Frontal cortex (tissue), 4 donors: Measurements from ENCODE around the gene MRTO4. TPM values are rescaled to one million over a fixed set of nuclear protein-coding genes. Genes with fewer than 3 reads are reported as not detected.
"Not testable (repeated sequence)": the region's sequence is repeated elsewhere in the genome, so short reads cannot be mapped to it uniquely, and the experiment has no call there.

ENCODE experiments used
- DNase-seq, 2 donors: peaks; one replicate each; pipeline ENCODE4 v3.0.0; 2012; ENCODE audit warnings: low spot score in 2 of 2
- FAIRE-seq: peaks from 2 replicates; lab custom pipeline; 2012; peaks lifted over from hg19 to GRCh38; lab: Jason Lieb, UNC
- total RNA-seq: library from RNA; depleted of rRNA; stranded (reverse); fragments of >200 nt; gene quantifications from one replicate; pipeline ENCODE4 v1.2.3, GENCODE V29; 2014
- donor health status: control.
- donor health status: control.
- donor health status: control.

Gene MRTO4
- total RNA-seq, 1 donor from 2014 or later: 31.8 TPM

DNA sequence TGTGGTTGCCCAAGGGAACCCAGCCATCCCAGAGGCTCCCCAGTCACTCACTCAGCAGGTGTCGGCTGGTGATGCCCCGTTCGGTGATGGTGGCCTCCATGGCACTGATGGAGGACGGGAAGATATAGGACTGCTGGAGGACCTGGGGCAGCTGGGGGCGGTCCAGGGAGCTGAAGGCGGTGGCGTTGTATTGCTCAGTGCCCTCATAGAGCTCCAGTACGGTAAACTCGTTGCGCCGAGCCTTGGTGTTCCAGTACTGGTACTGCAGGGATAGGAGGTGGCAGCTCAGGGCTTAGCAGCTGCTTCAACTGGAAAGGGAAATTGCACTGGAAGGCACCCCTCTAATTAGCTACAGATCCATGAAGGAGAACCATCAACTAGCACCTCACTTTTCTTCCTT is 29.0 kb upstream of the MRTO4 start:
- DNase-seq (no peak), FAIRE-seq (no peak)

GRCh38 chr1:19222979-19223824 is 28.4 kb upstream of the MRTO4 start:
- FAIRE-seq: no peak
- DNase-seq: no peak

DNA sequence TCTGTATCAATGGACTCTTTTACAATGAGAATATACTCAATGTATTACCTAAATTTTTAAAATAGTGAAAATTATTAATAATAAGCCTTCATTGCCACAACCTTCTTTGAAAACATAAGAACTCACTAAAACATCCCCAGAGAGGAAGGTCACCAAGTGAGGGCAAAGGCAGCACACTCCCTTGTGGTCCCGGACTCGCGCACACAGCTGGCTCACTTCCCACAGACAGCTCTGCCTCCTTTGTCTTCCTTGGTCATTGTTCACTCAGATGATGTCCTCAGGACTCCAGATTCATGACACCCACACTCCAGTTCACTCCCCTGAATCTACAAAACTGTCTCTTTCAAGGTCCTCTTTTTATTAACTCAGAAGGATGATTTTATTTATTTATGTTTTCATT is 22.4 kb upstream of the MRTO4 start:
- DNase-seq: no peak
- no peak for FAIRE-seq

GRCh38 chr1:19229828-19230325 is 21.7 kb upstream of the MRTO4 start:
- no peak for FAIRE-seq
- DNase-seq: no peak

DNA sequence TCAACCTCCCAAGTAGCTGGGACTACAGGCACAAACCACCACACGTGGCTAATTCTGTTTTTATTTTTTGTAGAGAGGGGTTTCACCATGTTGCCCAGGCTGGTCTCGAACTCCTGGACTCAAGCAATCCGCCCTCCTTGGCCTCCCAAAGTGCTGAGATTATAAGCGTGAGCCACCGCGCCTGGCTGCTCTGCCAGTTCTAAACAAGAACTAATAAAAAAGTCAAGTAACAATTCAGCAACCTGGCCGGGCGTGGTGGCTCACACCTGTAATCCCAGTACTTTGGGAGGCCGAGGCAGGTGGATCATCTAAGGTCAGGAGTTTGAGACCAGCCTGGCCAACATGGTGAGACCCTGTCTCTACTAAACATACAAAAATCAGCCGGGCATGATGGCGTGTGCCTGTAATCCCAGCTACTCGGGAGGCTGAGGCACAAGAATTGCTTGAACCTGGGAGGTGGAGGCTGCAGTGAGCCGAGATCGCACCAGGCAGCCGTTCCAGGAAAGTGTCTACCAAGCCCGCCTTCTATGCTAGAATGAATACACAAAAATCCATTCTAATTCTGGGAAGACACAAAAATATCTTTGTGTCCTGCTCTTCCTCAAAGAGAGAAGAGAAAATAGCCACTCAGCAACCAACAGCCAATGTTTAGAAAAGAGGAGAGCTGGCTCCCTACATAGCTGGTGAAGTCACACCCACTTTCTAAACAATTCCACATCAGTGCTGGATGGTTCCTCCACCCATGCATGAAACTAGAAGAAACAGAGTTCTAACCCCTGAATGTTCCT is 19.7 kb upstream of the MRTO4 start:
- not testable (repeated sequence) for FAIRE-seq, DNase-seq

GRCh38 chr1:19232524-19232846 is 19.1 kb upstream of the MRTO4 start:
- FAIRE-seq (no peak), DNase-seq (no peak)

DNA sequence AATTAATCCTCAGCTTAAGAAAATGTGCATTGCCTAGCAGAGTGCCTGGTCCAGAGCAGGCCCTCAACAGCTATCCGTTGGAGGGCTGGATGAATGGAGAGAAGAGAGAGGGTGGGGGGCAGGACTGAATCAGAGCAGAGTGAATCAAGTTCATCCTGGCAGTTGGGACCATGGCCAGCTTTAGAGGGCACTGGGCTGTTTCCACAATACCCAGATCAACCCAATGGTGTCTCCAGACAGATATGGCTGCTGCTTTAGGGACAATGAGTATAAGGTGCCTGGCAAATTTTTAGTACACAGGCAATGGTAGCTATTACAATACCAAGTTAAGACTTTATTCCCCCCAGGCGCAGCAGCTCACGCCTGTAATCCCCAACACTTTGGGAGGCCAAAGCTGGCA is 17.4 kb upstream of the MRTO4 start:
- DNase-seq: no peak
- no peak for FAIRE-seq

DNA sequence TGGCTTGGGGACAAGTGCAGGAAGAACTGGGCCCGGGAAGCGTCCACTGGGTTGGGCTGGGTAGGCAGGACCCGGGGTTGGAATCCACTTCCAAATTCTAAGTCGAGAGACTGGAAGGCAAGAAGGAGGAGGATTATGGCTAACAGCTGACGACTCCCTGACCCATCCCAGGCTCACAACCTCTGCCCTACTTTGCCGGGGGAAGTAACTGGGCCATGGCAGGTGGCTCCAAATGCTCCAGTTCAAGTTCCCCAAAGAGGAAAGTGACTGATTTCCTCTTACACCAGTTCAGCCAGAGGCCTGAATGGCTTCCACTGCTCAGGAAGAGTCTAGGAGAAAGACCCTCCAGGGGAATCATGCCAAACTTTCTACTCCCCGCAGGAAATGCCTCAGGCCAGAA is 11.7 kb upstream of the MRTO4 start:
- no peak for FAIRE-seq
- no peak for DNase-seq

DNA sequence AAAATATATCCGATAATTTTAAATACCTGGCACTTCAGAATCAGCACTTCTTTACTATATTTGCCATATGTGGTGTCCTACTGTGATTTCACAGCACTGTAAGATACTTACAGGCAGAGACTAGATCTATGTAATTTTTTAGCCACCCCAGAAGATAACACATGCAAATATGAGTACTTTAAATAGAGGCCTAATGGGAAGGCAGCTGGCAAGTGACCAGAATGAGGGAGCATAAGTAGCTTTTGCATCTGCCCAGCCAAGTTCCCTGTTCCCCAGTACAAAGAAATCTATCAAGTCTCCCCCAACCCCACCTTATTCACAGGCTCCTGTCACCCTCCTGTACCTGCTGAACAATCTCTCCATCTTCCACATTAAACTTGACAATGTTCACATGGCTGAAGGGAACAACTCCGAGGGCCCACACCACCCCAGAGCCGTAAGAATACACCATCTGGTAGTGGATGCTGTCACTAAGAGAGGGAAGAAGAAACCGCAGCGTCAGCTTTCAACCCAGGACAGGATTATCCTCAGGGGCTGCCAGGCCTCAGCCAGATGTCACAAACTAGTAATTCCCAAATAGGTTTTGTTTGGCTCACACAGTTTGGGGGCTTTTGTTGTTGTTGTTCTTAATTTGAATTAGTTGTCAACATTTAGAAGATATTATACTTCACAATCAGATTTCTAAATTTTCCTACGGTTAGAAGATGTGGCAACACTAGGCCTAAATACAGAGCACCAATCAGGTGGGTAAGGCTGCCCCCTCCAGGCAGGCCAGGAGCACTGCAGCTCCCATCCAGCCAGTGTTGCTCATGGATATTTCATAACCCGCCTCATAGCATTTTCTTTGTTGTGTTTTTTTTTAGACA is 10.7 kb upstream of the MRTO4 start:
- no peak for FAIRE-seq

DNA sequence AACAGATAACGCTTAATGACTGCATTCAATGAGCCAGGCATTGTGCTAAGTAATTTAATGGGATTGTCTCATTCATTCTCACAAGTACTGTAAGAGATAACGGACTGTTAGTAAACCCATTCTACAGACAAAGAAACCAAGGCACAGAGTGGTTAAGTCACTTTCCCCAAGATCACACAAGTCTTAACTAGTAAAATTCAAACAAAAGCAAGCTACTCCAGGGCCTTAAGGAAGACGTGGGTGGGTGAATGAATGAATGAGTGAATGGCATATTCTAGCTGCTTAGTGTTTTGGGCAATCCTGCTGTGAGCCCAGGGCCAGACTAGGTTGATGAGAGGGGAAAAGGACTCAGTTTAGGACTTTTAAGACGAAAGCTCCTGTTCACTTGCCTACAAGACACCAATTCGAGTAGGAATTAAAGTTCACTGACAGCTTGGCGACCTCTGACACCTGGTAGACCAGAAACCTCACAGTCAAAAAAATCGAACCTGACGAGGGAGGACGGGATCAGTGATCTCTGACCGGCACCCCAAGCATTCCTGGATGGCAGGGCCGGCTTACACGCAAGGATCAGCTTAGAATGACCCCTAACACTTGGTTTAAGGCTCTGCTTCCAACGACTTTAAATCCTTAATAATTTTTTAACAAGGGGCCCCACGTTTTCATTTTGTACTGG is 838 bp upstream of the MRTO4 start:
- FAIRE-seq (no peak), DNase-seq (no peak)

More for the DNA sequence above, 10.7 kb upstream of the MRTO4 start:
- DNase-seq: peak in 1 of 2 donors; percentile 79

DNA sequence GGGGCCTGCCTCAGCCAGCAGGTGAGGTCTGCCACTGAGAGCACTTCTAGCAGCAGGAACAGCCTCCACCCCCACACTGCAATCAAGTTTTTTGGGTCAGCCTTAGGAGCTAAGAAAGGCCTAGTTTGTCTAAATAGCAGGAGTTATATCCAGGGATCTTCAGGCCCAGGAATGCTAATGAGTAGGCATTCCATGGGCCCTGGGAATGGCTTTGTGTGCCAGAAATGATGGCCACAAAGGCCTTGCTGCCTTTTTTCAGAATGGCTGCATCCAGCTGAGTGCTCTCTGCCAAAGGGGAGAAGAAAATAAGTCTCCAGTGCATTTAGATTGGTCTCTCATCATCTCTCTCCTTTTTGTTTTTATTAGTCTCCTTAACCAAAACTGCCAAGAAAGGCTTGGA is 2.8 kb downstream of the MRTO4 start:
- no peak for FAIRE-seq

GRCh38 chr1:19255288-19255687 is 3.7 kb downstream of the MRTO4 start:
- FAIRE-seq: no peak
- no peak for DNase-seq

More for the DNA sequence above, 2.8 kb downstream of the MRTO4 start:
- DNase-seq: no peak

- not testable (repeated sequence) for DNase-seq, FAIRE-seq
Measured at GRCh38 chr1:19256301-19256700, 4.7 kb downstream of the MRTO4 start.

DNA sequence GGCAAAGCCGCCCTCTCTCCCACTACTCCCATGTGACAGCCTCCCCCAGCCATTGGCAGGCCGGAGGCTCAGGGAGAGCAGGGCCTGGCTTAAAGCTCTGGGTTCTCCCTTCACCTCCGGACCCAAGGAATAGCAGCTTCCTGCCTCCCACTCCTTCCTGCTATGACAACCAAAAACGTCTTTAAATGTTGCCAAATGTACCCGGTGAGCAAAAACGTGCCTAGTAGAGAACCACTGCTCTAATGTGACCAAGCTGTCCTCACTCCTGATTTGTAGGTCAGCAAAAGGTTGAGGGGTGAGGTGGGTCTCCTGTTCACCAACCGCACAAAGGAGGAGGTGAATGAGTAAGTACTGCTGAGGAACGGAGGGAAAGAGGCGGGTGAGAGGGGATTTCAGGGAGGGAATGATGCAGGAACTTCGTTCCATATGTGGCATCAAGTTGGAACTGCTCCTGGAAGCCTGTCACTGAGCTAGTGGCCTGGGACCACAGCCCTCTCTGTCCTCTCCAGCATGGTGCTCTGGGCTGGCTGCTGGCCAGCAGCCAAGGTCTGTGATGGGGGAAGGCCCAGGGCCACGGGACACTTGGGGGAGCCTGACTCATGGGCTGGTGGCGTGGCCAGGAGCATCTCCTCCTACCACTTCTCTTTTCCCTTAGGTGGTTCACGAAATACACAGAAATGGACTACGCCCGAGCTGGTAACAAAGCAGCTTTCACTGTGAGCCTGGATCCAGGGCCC is 5.7 kb downstream of the MRTO4 start:
- DNase-seq: no peak
- FAIRE-seq: no peak

- no peak for FAIRE-seq
- DNase-seq: no peak
Measured at GRCh38 chr1:19258353-19258752, 6.7 kb downstream of the MRTO4 start.

- DNase-seq (no peak), FAIRE-seq (no peak)
Measured at GRCh38 chr1:19260211-19261138, 8.9 kb downstream of the MRTO4 start.

GRCh38 chr1:19262047-19262446 is 10.4 kb downstream of the MRTO4 start:
- no peak for DNase-seq
- no peak for FAIRE-seq

GRCh38 chr1:19262744-19263143 is 11.1 kb downstream of the MRTO4 start:
- no peak for DNase-seq
- FAIRE-seq: no peak
